ENCODE measurements around the gene FUCA1. TPM values are rescaled to one million over a fixed set of nuclear protein-coding genes. Genes with fewer than 3 reads are reported as not detected.
"Not testable (repeated sequence)": the region's sequence is repeated elsewhere in the genome, so short reads cannot be mapped to it uniquely, and the experiment has no call there.

FUCA1 gene
- total RNA-seq, 1 donor from 2014 or later = 8.8 TPM

GRCh38 chr1:23903754-23904153 is 35.7 kb upstream of the FUCA1 start:
- H3K27me3 Mint-ChIP-seq (ENCODE audit: unreplicated experiment) = peaks cover 24% of the 10 kb centered on the region
- H3K9me3 Mint-ChIP-seq (ENCODE audit: unreplicated experiment) = no peaks in the 10 kb centered on the region
- DNase-seq = no peak
- peak overlapping the region; percentile 52 for H3K4me3 Mint-ChIP-seq (ENCODE audit: unreplicated experiment)
- H3K36me3 Mint-ChIP-seq (ENCODE audit: unreplicated experiment) = peaks cover 11% of the 10 kb centered on the region
- no peak overlapping the region for H3K27ac Mint-ChIP-seq (ENCODE audit: unreplicated experiment)
- peaks cover 4% of the 10 kb centered on the region for H3K4me1 Mint-ChIP-seq (ENCODE audit: low read depth, unreplicated experiment)
- no peak for TF ChIP-seq CTCF (IDR thresholded peaks at IDR 0.05; ENCODE audit: partially characterized antibody, unreplicated experiment)

- DNase-seq = peak; percentile 50
- Mint-ChIP-seq H3K27ac (ENCODE audit: unreplicated experiment) (no peak overlapping the region), H3K9me3 (ENCODE audit: unreplicated experiment) (no peaks in the 10 kb centered on the region), H3K4me3 (ENCODE audit: unreplicated experiment) (peak overlapping the region; percentile 71), H3K4me1 (ENCODE audit: low read depth, unreplicated experiment) (peaks cover 4% of the 10 kb centered on the region), H3K27me3 (ENCODE audit: unreplicated experiment) (peaks cover 24% of the 10 kb centered on the region), H3K36me3 (ENCODE audit: unreplicated experiment) (peaks cover 11% of the 10 kb centered on the region)
- TF ChIP-seq CTCF (IDR thresholded peaks at IDR 0.05; ENCODE audit: partially characterized antibody, unreplicated experiment) = no peak
These were observed 34.5 kb upstream of the FUCA1 start for GRCh38 chr1:23902321-23903278.

- peaks cover 22% of the 10 kb centered on the region for H3K27me3 Mint-ChIP-seq (ENCODE audit: unreplicated experiment)
- not testable (repeated sequence) for H3K4me1 Mint-ChIP-seq (ENCODE audit: low read depth, unreplicated experiment); H3K27ac Mint-ChIP-seq (ENCODE audit: unreplicated experiment); H3K4me3 Mint-ChIP-seq (ENCODE audit: unreplicated experiment); H3K9me3 Mint-ChIP-seq (ENCODE audit: unreplicated experiment); DNase-seq
- peaks cover 11% of the 10 kb centered on the region for H3K36me3 Mint-ChIP-seq (ENCODE audit: unreplicated experiment)
These were observed 31.9 kb upstream of the FUCA1 start for GRCh38 chr1:23900017-23900416.

- peaks cover 2% of the 10 kb centered on the region for H3K4me1 Mint-ChIP-seq (ENCODE audit: low read depth, unreplicated experiment)
- H3K36me3 Mint-ChIP-seq (ENCODE audit: unreplicated experiment) = peaks cover 11% of the 10 kb centered on the region
- TF ChIP-seq CTCF (IDR thresholded peaks at IDR 0.05; ENCODE audit: partially characterized antibody, unreplicated experiment) = no peak
- H3K27me3 Mint-ChIP-seq (ENCODE audit: unreplicated experiment) = peaks cover 24% of the 10 kb centered on the region
- no peak overlapping the region for H3K27ac Mint-ChIP-seq (ENCODE audit: unreplicated experiment)
- DNase-seq = no peak
- H3K4me3 Mint-ChIP-seq (ENCODE audit: unreplicated experiment) = no peak overlapping the region
- H3K9me3 Mint-ChIP-seq (ENCODE audit: unreplicated experiment) = no peaks in the 10 kb centered on the region
These were observed 31.0 kb upstream of the FUCA1 start for GRCh38 chr1:23899070-23899469.

- no peak overlapping the region for H3K4me3 Mint-ChIP-seq (ENCODE audit: unreplicated experiment)
- no peaks in the 10 kb centered on the region for H3K9me3 Mint-ChIP-seq (ENCODE audit: unreplicated experiment)
- DNase-seq = no peak
- H3K27ac Mint-ChIP-seq (ENCODE audit: unreplicated experiment) = no peak overlapping the region
- TF ChIP-seq CTCF (IDR thresholded peaks at IDR 0.05; ENCODE audit: partially characterized antibody, unreplicated experiment) = no peak
- H3K4me1 Mint-ChIP-seq (ENCODE audit: low read depth, unreplicated experiment) = peaks cover 2% of the 10 kb centered on the region
- peaks cover 11% of the 10 kb centered on the region for H3K36me3 Mint-ChIP-seq (ENCODE audit: unreplicated experiment)
- H3K27me3 Mint-ChIP-seq (ENCODE audit: unreplicated experiment) = peaks cover 19% of the 10 kb centered on the region
These were observed 29.0 kb upstream of the FUCA1 start for GRCh38 chr1:23897083-23897482.

Measured in glutamatergic neuron (in vitro differentiated cells).